GM13977 (cell line): ENCODE measurements around the gene SPATA13.
"Not testable (repeated sequence)": the region's sequence is repeated elsewhere in the genome, so short reads cannot be mapped to it uniquely, and the experiment has no call there.

Source experiments
- DNase-seq: peaks from one replicate; pipeline ENCODE4 v3.0.0; 2012; ENCODE audit warnings: low spot score
- CTCF ChIP-seq: IDR thresholded peaks from 2 replicates; pipeline ENCODE4 v1.5.1; 2012; ENCODE audit warnings: mild to moderate bottlenecking, control low read depth; ENCODE audit not compliant: insufficient read depth; ENCODE audit errors: extremely low read depth, missing control alignments
- in situ Hi-C: fragments of 300-500 bp; cut with MboI; formaldehyde crosslinking; loops from one replicate; pipeline ENCODE4 v1.12.0; 2022; ENCODE audit warnings: low sequenced_read_pairs, low pct_unique_long_range_greater_than_20kb, mixed read lengths, inconsistent platforms; ENCODE audit not compliant: unreplicated experiment

SPATA13 gene

GRCh38 chr13:24308068-24308445, 147.5 kb downstream of the SPATA13 start:
- DNase-seq: no peak
- TF ChIP-seq CTCF: no peak
- in situ Hi-C loops: no loop called here

DNA sequence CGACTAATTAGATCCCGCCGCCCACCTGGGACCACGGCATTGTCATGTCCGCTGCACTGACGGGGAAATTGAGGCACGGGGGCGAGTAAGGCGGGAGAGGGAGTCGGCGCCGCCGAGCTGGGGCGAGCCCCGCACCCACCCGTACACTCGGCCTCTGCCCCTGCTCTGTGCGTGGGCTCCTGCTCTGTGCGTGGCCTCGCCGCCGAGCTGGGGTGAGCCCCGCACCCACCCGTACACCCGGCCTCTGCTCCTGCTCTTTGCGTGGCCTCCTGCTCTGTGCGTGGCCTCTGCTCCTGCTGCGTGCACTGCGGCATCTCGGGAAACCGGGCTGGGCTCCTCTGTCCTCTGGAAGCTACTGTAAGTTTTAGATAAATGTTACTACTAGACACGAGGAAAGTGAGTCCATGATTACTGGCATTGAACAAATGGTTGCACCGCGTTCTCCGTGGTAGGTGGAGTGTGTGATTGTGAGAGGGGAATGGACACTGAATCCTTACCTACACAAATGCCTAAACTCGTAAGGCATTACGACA, 148.0 kb downstream of the SPATA13 start:
- no peak for TF ChIP-seq CTCF
- in situ Hi-C loops: no loop called here
- DNase-seq: no peak

DNA sequence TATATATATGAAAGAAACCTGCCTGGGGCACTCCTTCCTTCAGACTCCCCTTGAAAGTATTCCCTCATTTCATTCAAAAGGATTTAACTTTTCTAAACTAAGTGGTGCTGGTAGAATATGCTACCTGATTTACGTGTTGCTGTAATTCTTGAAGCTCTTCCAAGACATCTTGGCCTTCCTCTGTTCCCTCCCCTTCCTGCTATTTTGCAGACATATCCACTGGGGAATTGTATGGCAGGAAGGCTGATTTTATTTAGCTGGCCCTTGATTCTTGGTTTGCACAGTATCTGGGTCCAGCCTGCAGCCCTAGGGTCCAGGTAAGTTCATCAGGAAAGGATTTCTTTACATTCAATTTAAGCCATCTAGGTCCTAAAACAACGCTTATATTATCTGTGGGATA, 148.8 kb downstream of the SPATA13 start, which contains the start of gene C1QTNF9:
Gene C1QTNF9 (plus strand): TSS at position 281 of the 400 bp plus-strand sequence. CDS start 6,424 bp downstream, outside the sequence.
- DNase-seq, in situ Hi-C loops: not testable (repeated sequence)

DNA sequence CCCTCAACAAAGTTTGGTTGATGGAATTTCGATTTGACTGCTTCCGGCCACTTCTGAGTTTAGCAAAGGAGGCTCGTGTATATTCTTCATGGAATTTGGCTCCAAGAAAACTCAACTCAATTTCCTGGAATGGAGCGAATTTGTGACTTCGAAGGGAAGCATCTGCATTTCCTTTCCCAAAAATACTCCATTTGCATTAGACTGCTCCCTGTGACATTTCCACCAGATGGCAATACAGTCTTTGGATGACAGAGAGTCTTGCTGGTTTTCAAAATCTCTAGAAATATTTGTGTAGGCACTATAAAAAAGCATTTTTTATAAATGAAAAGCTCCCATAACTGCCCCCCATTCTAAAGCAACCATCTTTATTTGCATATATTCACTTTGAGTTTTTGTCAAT, 152.9 kb downstream of the SPATA13 start:
- TF ChIP-seq CTCF: no peak
- DNase-seq: no peak
- in situ Hi-C loops: no loop called here

DNA sequence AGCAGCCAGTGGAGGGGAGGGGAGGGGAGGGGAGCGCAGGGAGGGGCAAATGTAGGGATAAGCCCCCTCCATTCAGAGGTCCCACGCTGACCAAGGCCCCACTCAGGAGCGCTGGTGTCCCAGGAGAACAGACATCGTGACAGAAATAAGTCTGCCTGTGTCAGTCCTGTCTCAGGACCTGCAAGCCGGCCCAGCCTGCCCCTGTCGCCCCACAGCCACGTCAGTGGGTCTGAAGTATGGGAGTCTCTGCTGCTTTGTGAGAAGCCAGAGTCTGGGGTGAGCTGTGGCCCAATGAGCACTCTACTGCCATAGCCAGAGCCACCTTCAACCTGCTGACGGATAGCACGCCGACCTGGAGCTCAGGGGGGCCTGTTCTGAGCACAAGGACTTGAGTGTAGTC, 157.3 kb downstream of the SPATA13 start:
- in situ Hi-C loops, DNase-seq: not testable (repeated sequence)

- in situ Hi-C loops: not testable (repeated sequence)
Observed at GRCh38 chr13:24318878-24319277, 158.4 kb downstream of the SPATA13 start.

DNA sequence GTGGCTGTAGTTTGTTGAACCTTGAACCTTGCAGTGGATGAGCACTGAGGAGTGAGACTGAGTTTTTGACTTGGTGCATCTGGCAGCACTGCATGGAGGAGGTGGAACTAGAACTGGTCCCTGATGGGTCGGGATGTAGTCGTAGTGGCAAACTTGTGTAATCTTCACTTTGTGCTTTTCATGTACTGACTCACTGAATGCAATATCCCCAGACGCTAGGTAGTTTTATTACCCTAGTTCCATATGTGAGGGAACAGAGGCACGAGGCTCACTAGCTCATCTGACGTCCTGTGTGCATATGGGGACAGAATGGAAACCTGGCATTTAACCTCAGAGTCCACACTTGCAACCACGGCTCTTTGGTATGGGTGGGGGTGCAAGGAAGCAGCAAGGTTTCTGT, 159.1 kb downstream of the SPATA13 start:
- in situ Hi-C loops: loop anchor here (5.0 kb wide), 1 partner anchor 427 kb away; no protein-coding TSS in a partner anchor
- not testable (repeated sequence) for DNase-seq

More at GRCh38 chr13:24318878-24319277, 158.4 kb downstream of the SPATA13 start:
- not testable (repeated sequence) for DNase-seq

- not testable (repeated sequence) for DNase-seq
- in situ Hi-C loops: loop anchor here (5.0 kb wide), 1 partner anchor 429 kb away; no protein-coding TSS in a partner anchor
Observed at GRCh38 chr13:24321416-24321815, 160.9 kb downstream of the SPATA13 start.

- not testable (repeated sequence) for DNase-seq
- in situ Hi-C loops: loop anchor here (5.0 kb wide), 1 partner anchor 430 kb away; no protein-coding TSS in a partner anchor
Observed at GRCh38 chr13:24322470-24322869, 161.9 kb downstream of the SPATA13 start.

GRCh38 chr13:24323036-24323738, 162.7 kb downstream of the SPATA13 start:
- DNase-seq: no peak
- in situ Hi-C loops: loop anchor here (5.0 kb wide), 1 partner anchor 431 kb away; no protein-coding TSS in a partner anchor
- no peak for TF ChIP-seq CTCF
